HG03025 (cell line): Measurements from ENCODE around the gene GRAMD2A.
"Not testable (repeated sequence)": the region's sequence is repeated elsewhere in the genome, so short reads cannot be mapped to it uniquely, and the experiment has no call there.

Experiments used
- ATAC-seq: cut with Tn5 transposase; IDR thresholded peaks from one replicate; pipeline ENCODE4 v1.9.1; 2021; ENCODE audit warnings: mild to moderate bottlenecking, moderate library complexity; ENCODE audit not compliant: unreplicated experiment, low FRiP score

GRAMD2A gene

DNA sequence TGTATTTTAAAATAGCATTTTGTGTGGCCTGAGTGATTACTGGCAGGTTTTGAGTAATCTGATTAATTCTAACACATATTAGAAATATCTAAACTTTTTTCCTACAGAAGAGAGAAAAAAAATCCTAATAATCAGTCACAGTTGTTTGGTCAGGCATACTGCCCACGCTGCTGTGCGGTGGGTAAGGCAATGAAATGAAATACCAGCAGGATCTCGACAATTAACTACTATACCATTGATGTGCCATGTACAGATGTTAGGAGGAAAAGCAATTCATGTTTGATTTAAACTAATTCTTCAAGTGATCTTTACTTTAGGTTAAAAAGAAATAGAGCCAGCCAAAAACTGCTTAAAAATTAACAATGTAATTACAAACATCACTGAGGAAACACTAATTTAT is 5.2 kb downstream of the GRAMD2A start:
- ATAC-seq: no peak

DNA sequence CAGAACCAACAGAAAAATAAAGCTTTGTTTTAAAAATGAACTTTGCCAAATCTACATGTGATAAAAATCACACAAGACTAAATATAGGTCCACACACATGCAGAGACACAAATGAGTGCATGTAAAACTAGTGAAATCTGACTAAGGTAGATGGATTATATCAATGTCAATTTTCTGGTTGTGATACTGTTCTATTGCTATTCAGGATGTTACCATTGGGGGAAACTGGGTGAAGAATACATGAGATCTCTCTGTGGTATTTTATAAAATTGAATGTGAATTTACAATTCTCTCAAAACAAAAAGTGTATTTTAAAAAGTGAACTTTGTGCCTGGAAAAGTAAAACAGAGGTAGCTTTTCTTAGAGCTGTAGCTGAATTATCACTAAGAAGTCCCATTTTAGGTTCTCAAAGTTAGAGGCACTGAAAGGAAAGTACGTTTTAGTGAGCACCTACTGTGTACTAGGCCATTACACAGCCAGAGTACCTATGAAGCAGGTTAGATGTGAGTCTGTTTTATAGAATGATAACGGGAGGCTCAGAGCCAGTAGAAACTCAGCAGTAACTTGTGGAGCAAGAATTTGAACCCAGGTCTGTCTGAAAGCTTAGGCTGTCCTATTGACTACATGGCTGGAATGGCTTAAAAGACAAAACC is 8.2 kb downstream of the GRAMD2A start:
- no peak for ATAC-seq

DNA sequence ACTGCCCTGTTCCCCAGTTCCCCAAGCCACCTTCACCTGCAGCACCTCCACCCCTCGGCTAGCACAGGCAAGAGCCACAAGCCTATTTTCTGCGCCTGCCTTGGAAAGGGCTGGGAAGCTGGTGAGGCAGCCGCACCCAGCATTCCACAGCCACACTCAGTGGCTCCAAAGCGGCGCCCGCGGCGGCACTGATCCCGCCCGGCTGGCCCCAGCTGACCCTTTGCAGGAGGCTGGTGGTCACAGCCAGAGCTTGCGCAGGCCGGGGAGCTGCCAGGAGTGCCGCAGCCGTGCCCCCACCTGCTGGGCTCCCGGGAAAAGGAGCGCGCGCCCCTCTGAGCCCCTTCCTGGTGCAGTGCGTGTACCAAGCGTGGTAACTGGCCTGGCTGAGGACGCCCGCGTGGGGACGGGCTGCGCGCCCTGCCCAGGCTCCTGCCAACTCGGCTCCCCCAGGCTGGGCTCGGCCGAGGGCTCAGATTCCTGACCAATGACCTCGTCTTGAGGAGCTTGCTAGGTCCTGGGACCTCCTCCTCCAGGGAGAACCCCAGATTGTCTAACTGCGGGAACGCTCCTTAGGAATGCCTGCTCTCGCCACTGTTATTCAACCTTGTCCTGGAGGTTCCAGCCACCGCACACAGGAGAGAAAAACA is 13.3 kb downstream of the GRAMD2A start:
- ATAC-seq: no peak

GRCh38 chr15:72183781-72184164 is 13.8 kb downstream of the GRAMD2A start:
- no peak for ATAC-seq

DNA sequence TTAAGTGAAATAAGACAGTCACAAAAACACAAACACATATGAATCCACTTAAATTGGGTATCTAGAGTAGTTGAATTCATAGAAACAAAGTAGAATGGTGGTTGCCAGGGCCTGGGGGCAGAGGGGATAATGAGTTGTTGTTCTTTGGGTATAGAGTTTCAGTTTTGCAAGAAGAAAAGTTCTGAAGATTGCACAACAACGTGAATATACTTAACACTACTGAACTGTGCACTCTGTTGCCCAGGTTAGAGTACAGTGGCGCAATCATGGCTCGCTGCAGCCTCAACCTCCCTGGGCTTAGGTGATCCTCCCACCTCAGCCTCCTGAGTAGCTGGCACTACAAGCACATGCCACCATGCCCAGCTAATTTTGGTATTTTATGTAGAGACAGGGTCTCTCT is 14.9 kb downstream of the GRAMD2A start:
- no peak for ATAC-seq

- ATAC-seq: no peak
Measured at GRCh38 chr15:72182244-72182643, 15.3 kb downstream of the GRAMD2A start.

GRCh38 chr15:72180761-72181324 is 16.7 kb downstream of the GRAMD2A start:
- no peak for ATAC-seq

DNA sequence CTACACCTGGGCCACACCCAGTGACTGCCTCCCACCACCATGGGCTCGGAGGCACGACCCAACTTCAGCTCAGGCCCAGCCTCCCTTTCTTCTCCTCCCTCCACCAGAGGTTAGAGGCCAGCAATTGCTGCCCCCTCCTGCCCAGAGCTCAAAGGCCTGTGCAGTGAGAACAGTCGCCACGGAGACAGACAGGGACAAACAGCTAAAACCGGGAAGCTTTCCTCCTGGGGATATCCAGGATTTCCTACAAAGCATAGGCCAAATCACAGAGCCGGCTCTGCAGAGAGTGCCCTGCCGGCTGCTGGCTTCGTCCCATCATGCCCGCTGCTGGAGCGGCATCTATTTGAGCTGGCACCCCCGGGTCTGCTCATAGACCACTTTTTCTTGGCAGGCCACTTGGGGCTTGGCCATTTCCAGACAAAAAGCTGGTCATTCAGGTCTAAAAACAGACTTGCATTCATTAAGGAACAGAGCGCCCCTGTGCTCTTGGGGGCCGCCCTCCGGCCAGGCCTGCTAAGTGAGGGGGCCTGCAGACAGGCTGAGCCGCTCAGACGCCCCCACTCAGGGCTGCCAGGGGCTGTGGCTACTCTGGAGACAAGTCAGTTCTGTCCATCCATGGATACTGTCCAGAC is 17.5 kb downstream of the GRAMD2A start:
- no peak for ATAC-seq

- no peak for ATAC-seq
Measured at GRCh38 chr15:72178976-72179585, 18.5 kb downstream of the GRAMD2A start.

DNA sequence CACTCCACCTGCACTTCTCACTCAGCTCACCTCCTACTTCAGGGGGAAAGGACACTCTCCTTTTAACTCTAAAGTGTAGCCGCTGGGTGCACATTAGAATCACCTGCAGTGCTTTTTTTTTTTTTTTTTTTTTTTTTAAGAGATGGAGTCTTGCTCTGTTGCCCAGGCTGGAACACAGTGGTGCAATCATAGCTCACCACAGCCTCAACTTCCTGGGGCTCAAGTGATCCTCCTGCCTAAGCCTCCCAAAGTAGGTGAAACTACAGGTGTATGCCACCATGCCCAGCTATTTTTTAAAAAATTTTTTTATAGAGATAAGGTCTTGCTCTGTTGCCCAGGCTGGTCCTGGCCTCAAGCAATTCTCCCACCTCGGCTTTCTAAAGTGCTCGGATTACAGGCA is 20.8 kb downstream of the GRAMD2A start:
- ATAC-seq: no peak

GRCh38 chr15:72176159-72176558 is 21.4 kb downstream of the GRAMD2A start:
- no peak for ATAC-seq

GRCh38 chr15:72175186-72176044 is 22.2 kb downstream of the GRAMD2A start:
- no peak for ATAC-seq

GRCh38 chr15:72174551-72175165 is 22.9 kb downstream of the GRAMD2A start:
- ATAC-seq: no peak

DNA sequence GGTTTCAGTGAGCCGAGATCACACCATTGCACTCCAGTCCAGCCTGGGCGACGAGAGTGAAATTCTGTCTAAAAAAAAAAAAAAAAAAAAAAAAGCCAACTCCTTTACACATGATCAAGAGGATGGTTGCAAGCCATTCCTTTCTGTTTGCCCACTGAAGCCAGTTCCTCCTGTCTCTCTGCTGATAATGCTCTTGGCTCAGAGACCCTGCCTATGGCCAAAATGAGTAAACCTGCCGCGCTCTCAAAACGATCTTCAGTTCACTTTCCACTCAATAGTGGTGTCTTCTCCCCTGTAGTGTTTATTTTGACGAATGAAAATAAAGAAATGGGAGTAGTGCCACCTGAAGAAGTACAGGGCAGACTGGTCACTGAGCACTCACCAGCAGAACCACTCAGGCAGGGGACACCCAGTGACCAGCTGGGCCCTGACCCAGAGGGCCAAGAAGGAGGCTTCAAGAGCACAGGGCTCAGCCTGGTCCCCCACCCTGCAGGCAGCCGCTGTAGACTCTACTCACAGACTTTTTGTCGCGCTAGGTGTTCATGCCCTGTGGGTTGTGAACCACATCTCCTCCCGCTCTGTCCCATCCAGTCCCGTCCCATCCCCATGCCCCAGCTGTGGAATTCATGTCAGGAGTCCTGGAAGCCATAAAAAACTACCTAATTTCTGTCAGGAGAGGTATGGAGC is 23.6 kb downstream of the GRAMD2A start:
- ATAC-seq: no peak

GRCh38 chr15:72173401-72173800 is 24.2 kb downstream of the GRAMD2A start:
- ATAC-seq: no peak

DNA sequence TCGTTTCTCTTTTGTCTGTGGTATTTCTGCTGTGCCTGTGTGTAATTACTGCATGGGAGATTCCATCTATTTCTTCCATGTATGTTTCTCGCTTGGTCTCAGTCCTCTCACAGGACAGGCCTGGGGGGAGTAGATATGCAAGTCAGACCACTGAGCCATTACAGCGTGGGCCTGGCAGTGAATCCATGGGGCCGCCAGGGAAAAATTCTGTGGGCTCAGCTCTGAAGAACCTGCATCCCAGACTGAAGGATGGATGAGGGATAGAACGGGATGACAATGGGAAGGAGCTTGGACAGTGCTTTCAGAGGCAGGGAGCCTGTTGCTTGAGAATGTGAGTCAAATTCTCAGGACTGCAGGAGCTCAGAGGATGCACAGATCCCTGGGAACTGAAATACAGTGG is 24.8 kb downstream of the GRAMD2A start:
- ATAC-seq: no peak

GRCh38 chr15:72171978-72172377 is 25.6 kb downstream of the GRAMD2A start:
- not testable (repeated sequence) for ATAC-seq

- ATAC-seq: no peak
Measured at GRCh38 chr15:72170691-72171090, 26.9 kb downstream of the GRAMD2A start.

- no peak for ATAC-seq
Measured at GRCh38 chr15:72169921-72170611, 27.5 kb downstream of the GRAMD2A start.
